H1 (cell line): ENCODE measurements around the gene BCL2L1. TPM values are rescaled to one million over a fixed set of nuclear protein-coding genes. Genes with fewer than 3 reads are reported as not detected.

Source experiments
- CTCF ChIA-PET: fragments of 300-600 bp; sonication (Branson Sonifier 250); formaldehyde crosslinking; loops from one replicate; lab custom pipeline; 2021; ENCODE audit not compliant: partially characterized antibody; lab: Charles Lee
- POLR2A ChIA-PET: fragments of 300-600 bp; sonication (Branson Sonifier 250); formaldehyde crosslinking; loops from one replicate; lab custom pipeline; 2021; ENCODE audit warnings: inconsistent platforms; ENCODE audit not compliant: partially characterized antibody; lab: Charles Lee
- DNase-seq, 2 experiments: peaks; one replicate each; pipeline versions ENCODE4 v3.0.0 to v3.0.0-alpha.2; 2010 to 2022; ENCODE audit warnings: low spot score in 2 of 2, low read depth in 1 of 2, mixed read lengths in 1 of 2
- FAIRE-seq: peaks from 2 replicates; lab custom pipeline; 2011; peaks lifted over from hg19 to GRCh38; lab: Jason Lieb, UNC
- H2AFZ ChIP-seq: 2 replicates; pipeline ENCODE4 v1.8.1; 2012; ENCODE audit warnings: low read length, inconsistent platforms
- H2AK5ac ChIP-seq: 2 replicates; pipeline ENCODE4 v1.6.1; 2013; ENCODE audit warnings: low read depth, low read length
- H2BK120ac ChIP-seq: replicated peaks from 2 replicates; pipeline ENCODE3; 2013; ENCODE audit warnings: low read depth, low read length, inconsistent platforms
- H2BK12ac ChIP-seq: 2 replicates; pipeline ENCODE4 v1.6.1; 2013; ENCODE audit warnings: low read depth, low read length
- H2BK15ac ChIP-seq: 2 replicates; pipeline ENCODE4 v1.6.1; 2013; ENCODE audit warnings: low read length
- H2BK20ac ChIP-seq: 2 replicates; pipeline ENCODE4 v1.6.1; 2013; ENCODE audit warnings: low read length
- H2BK5ac ChIP-seq: 2 replicates; pipeline ENCODE4 v1.6.1; 2013; ENCODE audit warnings: low read depth, low read length
- H3K14ac ChIP-seq: 2 replicates; pipeline ENCODE4 v1.6.1; 2013; ENCODE audit warnings: inconsistent platforms; ENCODE audit not compliant: insufficient read length
- H3K18ac ChIP-seq: 2 replicates; pipeline ENCODE4 v1.6.1; 2013; ENCODE audit warnings: low read length; ENCODE audit errors: extremely low read depth
- H3K23ac ChIP-seq: 2 replicates; pipeline ENCODE4 v1.6.1; 2013; ENCODE audit warnings: inconsistent platforms; ENCODE audit not compliant: insufficient read length
- H3K23me2 ChIP-seq: 2 replicates; pipeline ENCODE4 v1.6.1; 2013; ENCODE audit warnings: low read depth, low read length
- H3K27ac ChIP-seq: 2 replicates; pipeline ENCODE4 v1.6.1; 2011; ENCODE audit warnings: low read depth, low read length, inconsistent platforms
- H3K27me3 ChIP-seq, 4 experiments: replicated peaks in 1 of 4; 1 replicate in 1 of 4; 2 replicates in 3 of 4; pipeline versions ENCODE4 v1.6.1 to v1.8.1; 2011 to 2013; ENCODE audit warnings: low read length in 3 of 4, mild to moderate bottlenecking in 3 of 4, inconsistent platforms in 2 of 4, mixed read lengths in 2 of 4, moderate library complexity in 1 of 4; ENCODE audit not compliant: control insufficient read depth in 3 of 4, insufficient read depth in 3 of 4; ENCODE audit errors: extremely low read depth in 1 of 4
- H3K36me3 ChIP-seq, 4 experiments: 2 replicates each; pipeline versions ENCODE4 v1.6.1 to v1.8.1; 2011 to 2013; ENCODE audit warnings: mild to moderate bottlenecking in 4 of 4, low read length in 3 of 4, moderate library complexity in 2 of 4, control low read depth in 1 of 4, inconsistent platforms in 1 of 4; ENCODE audit not compliant: insufficient read depth in 4 of 4, control insufficient read depth in 2 of 4
- H3K4ac ChIP-seq: replicated peaks from 2 replicates; pipeline ENCODE3; 2013; ENCODE audit warnings: low read length, low read depth, mixed read lengths, inconsistent platforms; ENCODE audit not compliant: insufficient read length
- H3K4me1 ChIP-seq, 4 experiments: replicated peaks in 1 of 4; 1 replicate in 1 of 4; 2 replicates in 3 of 4; pipeline versions ENCODE4 v1.6.1 to v1.8.1; 2011 to 2013; ENCODE audit warnings: low read length in 3 of 4, inconsistent platforms in 2 of 4, mixed read lengths in 1 of 4; ENCODE audit not compliant: insufficient read depth in 4 of 4, control insufficient read depth in 3 of 4
- H3K4me2 ChIP-seq, 2 experiments: 2 replicates each; pipeline versions ENCODE4 v1.6.1 to v1.8.1; 2011 to 2013; ENCODE audit warnings: low read depth in 2 of 2, low read length in 2 of 2, control low read depth in 1 of 2, inconsistent platforms in 1 of 2, mild to moderate bottlenecking in 1 of 2; ENCODE audit not compliant: insufficient read depth in 1 of 2
- H3K4me3 ChIP-seq, 4 experiments: fragments of 200-600, 300-600 bp in 1 of 4; sonication (generic), shearing (Covaris generic), sonication (Bioruptor Twin) in 1 of 4; 2 replicates each; pipeline versions ENCODE4 v1.5.1 to v1.8.1; 2011 to 2016; ENCODE audit warnings: low read length in 4 of 4, low read depth in 3 of 4, control low read depth in 2 of 4, inconsistent platforms in 2 of 4, mild to moderate bottlenecking in 2 of 4, mixed read lengths in 1 of 4, moderate library complexity in 1 of 4; ENCODE audit not compliant: insufficient read depth in 2 of 4; ENCODE audit errors: extremely low read depth in 1 of 4
- H3K56ac ChIP-seq: replicated peaks from 2 replicates; pipeline ENCODE3; 2013; ENCODE audit warnings: low read depth, mild to moderate bottlenecking, mixed read lengths, low read length, inconsistent platforms; ENCODE audit not compliant: insufficient read length
- H3K79me1 ChIP-seq: 2 replicates; pipeline ENCODE4 v1.6.1; 2013; ENCODE audit warnings: low read depth, low read length, control low read depth
- H3K79me2 ChIP-seq, 2 experiments: 2 replicates each; pipeline versions ENCODE4 v1.6.1 to v1.8.1; 2012 to 2013; ENCODE audit warnings: low read length in 2 of 2, mild to moderate bottlenecking in 2 of 2, inconsistent platforms in 1 of 2; ENCODE audit not compliant: insufficient read depth in 2 of 2, control insufficient read depth in 1 of 2
- H3K9ac ChIP-seq, 4 experiments: replicated peaks in 1 of 4; 1 replicate in 1 of 4; 2 replicates in 3 of 4; pipeline versions ENCODE4 v1.6.1 to v1.8.1; 2011 to 2013; ENCODE audit warnings: low read depth in 3 of 4, low read length in 3 of 4, control low read depth in 2 of 4, mild to moderate bottlenecking in 2 of 4, moderate library complexity in 2 of 4, inconsistent platforms in 1 of 4; ENCODE audit errors: extremely low read depth in 1 of 4
- H3K9me3 ChIP-seq, 2 experiments: 2 replicates each; pipeline versions ENCODE4 v1.6.1 to v1.8.1; 2012 to 2013; ENCODE audit warnings: mild to moderate bottlenecking in 2 of 2, moderate library complexity in 2 of 2, control low read depth in 1 of 2, inconsistent platforms in 1 of 2, low read depth in 1 of 2, low read length in 1 of 2, mixed read lengths in 1 of 2; ENCODE audit not compliant: insufficient read depth in 2 of 2
- H4K20me1 ChIP-seq, 2 experiments: replicated peaks in 1 of 2; 2 replicates each; pipeline versions ENCODE3 to v1.8.1; 2011 to 2013; ENCODE audit warnings: inconsistent platforms in 2 of 2, low read length in 2 of 2, mild to moderate bottlenecking in 1 of 2; ENCODE audit not compliant: insufficient read depth in 2 of 2, control insufficient read depth in 1 of 2
- H4K5ac ChIP-seq: 2 replicates; pipeline ENCODE4 v1.6.1; 2013; ENCODE audit warnings: low read length, low read depth, mixed read lengths, inconsistent platforms; ENCODE audit not compliant: insufficient read length
- H4K8ac ChIP-seq: 2 replicates; pipeline ENCODE4 v1.8.0; 2013; ENCODE audit warnings: mild to moderate bottlenecking, moderate library complexity, low read length, inconsistent platforms; ENCODE audit not compliant: insufficient read depth; ENCODE audit errors: extremely low read depth
- H4K91ac ChIP-seq: replicated peaks from 2 replicates; pipeline ENCODE3; 2013; ENCODE audit warnings: low read length, mixed read lengths, inconsistent platforms; ENCODE audit not compliant: insufficient read length
- ASH2L ChIP-seq: fragments of 200-600, 300-600 bp; sonication (generic); IDR thresholded peaks from one replicate; pipeline ENCODE4 v1.7.1; 2017; ENCODE audit warnings: low read length
- SP2 ChIP-seq: IDR thresholded peaks from 2 replicates; pipeline ENCODE4 v1.6.1; 2012; ENCODE audit warnings: mild to moderate bottlenecking, low read length, inconsistent platforms
- SRF ChIP-seq: IDR thresholded peaks from 2 replicates; pipeline ENCODE4 v1.6.1; 2011; ENCODE audit warnings: mild to moderate bottlenecking, low read depth, low read length, moderate library complexity
- TAF7 ChIP-seq: optimal IDR thresholded peaks from 2 replicates; pipeline ENCODE3; 2011; ENCODE audit warnings: low read depth, mild to moderate bottlenecking, inconsistent platforms, low read length, moderate library complexity, borderline replicate concordance
- WGBS, 2 experiments: shearing (Covaris generic) in 1 of 2; methylation state at CpG; one replicate each; pipeline versions ENCODE4 v1.1.6 to v1.1.7; 2013 to 2015; ENCODE audit warnings: low lambda C conversion rate in 2 of 2, mixed read lengths in 2 of 2, inconsistent platforms in 1 of 2, low coverage in 1 of 2, missing lambda C conversion rate in 1 of 2; ENCODE audit not compliant: insufficient replicate concordance in 2 of 2, insufficient coverage in 1 of 2, insufficient read length in 1 of 2; ENCODE audit errors: extremely low coverage in 1 of 2, missing lambda C conversion rate in 1 of 2; 5-methylcytosine and 5-hydroxymethylcytosine counted together
- polyA plus RNA-seq, 7 experiments: library from polyadenylated mRNA; depleted of rRNA in 3 of 7; stranded (reverse) in 5 of 7; unstranded in 2 of 7; fragments of >200 nt in 5 of 7; fragments of 200-250 nt in 2 of 7; gene quantifications; 1 replicate in 5 of 7; 2 replicates in 1 of 7; 4 replicates in 1 of 7; pipeline versions ENCODE4 v1.2.1 to v1.2.3, GENCODE V29; 2011 to 2013; ENCODE audit warnings: missing spikeins in 2 of 7, mixed read lengths in 2 of 7
- total RNA-seq: library from RNA; stranded (reverse); fragmentation: NEBNext Ultra II Directional; extraction: Animal tissue kit (Norgen Biotek cat#: 25700); gene quantifications from 2 replicates; pipeline ENCODE4 v1.2.1, GENCODE V29; 2021

The BCL2L1 gene
- total and polyA plus RNA-seq, 2 of the 8 experiments (the other 6 are each of a cell fraction or from before 2014, with no cell fraction given), result 64.9 to 66.1 TPM

DNA sequence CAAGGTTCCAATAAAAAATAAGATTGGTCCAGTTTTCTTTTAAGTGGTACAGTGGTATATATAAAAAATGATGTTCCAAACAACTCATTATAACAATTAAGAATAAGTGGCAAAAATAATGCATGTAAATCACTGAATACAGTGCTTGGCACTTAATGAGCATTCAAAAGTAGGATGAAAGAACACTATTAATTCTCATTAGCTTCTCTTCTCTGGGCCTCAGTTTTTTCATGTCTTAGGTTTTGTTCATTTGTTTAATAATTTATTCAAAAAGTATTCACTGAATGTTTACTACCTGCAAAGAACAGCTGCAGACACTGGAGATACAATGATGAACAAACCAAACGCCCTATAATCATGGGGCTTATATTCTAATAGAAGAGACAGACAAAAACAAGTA lies 21.1 kb downstream of the BCL2L1 start:
- Histone ChIP-seq H3K9me3 (no peaks in the 10 kb centered on the region), H3K79me1 (peaks cover 3% of the 10 kb centered on the region; the same call in 1 of the 2 replicates), H3K27ac (no peak overlapping the region), H3K27me3 (no peaks in the 10 kb centered on the region), H2BK120ac (no peak overlapping the region), H3K56ac (no peak overlapping the region), H3K18ac (no peak overlapping the region), H4K91ac (no peak overlapping the region), H3K23ac (no peak overlapping the region), H3K4me1 (peaks cover 0 to 5% (median 0%) of the 10 kb centered on the region in 4 experiments; a peak in 2 of 7 replicates), H4K8ac (no peak overlapping the region), H3K4ac (no peak overlapping the region), H4K5ac (no peak overlapping the region), H3K4me2 (no peak overlapping the region), H2BK12ac (no peak overlapping the region), H4K20me1 (peaks cover 0 to 6% of the 10 kb centered on the region in 2 experiments), H2BK20ac (no peak overlapping the region), H3K23me2 (no peaks in the 10 kb centered on the region), H2AFZ (no peak overlapping the region), H2BK5ac (no peak overlapping the region), H2BK15ac (no peak overlapping the region), H3K4me3 (no peak overlapping the region), H2AK5ac (no peak overlapping the region), H3K9ac (no peak overlapping the region), H3K14ac (no peak overlapping the region), H3K36me3 (peaks cover 0 to 3% (median under 1%) of the 10 kb centered on the region in 4 experiments; a peak in 1 of 8 replicates), H3K79me2 (peaks cover 3 to 53% of the 10 kb centered on the region in 2 experiments; a peak in 3 of 4 replicates)
- POLR2A ChIA-PET, result interaction anchor here (2.0 to 4.8 kb wide), 2 partner anchors 11 to 19 kb away, joined by 7 to 35 read pairs; no protein-coding TSS in a partner anchor
- DNase-seq (no peak), FAIRE-seq (no peak)
- 97% methylated on average over 1 of the region's 1 CpG; no CpG with 5 or more reads in 1 of the 2 experiments for WGBS, 2 experiments
- CTCF ChIA-PET, result interaction anchor here (0.9 to 6.2 kb wide), 3 partner anchors 11 to 40 kb away, joined by 3 to 40 read pairs (median 28); no protein-coding TSS in a partner anchor
- TF ChIP-seq SP2 (no peak), ASH2L (no peak), SRF (no peak), TAF7 (no peak)
